HepG2 (cell line): Measurements from ENCODE around the gene TRMT2A. TPM values are rescaled to one million over a fixed set of nuclear protein-coding genes. Genes with fewer than 3 reads are reported as not detected.

ENCODE experiments used
- ATAC-seq: fragments of 200-7000 bp; cut with Tn5 transposase; 3 replicates; pipeline ENCODE4 v1.9.1; 2020; ENCODE audit warnings: mild to moderate bottlenecking, moderate library complexity
- BruUV-seq: library from RNA; stranded (reverse); fragments of 400-500 nt; replicated peaks from 2 replicates; lab custom pipeline; 2021; lab: Mats Ljungman, UMichigan
- CTCF ChIA-PET: fragments of 300-600 bp; formaldehyde crosslinking; extraction: SDS; loops from one replicate; lab custom pipeline; 2021; ENCODE audit warnings: low total read pairs, inconsistent platforms, low intra/inter-chr PET ratio; lab: Yijun Ruan, JAX
- POLR2A ChIA-PET: fragments of 350-600 bp; sonication (Branson Sonifier 250); formaldehyde crosslinking; loops from one replicate; lab custom pipeline; 2020; ENCODE audit warnings: antibody characterized with exemption, inconsistent platforms; lab: Yijun Ruan, JAX
- DNase-seq: peaks from one replicate; pipeline ENCODE4 v3.0.0-alpha.2; 2015; ENCODE audit warnings: low spot score
- FAIRE-seq: peaks from 3 replicates; lab custom pipeline; 2011; peaks lifted over from hg19 to GRCh38; lab: Jason Lieb, UNC
- H2AFZ ChIP-seq: one replicate; pipeline ENCODE4 v1.6.1; 2011; ENCODE audit warnings: low read length, inconsistent platforms
- H3K27ac ChIP-seq: fragments of 300-600 bp; 3 replicates; pipeline ENCODE4 v1.8.0; 2011; ENCODE audit warnings: mixed run types, mild to moderate bottlenecking, mixed read lengths, low read length, inconsistent platforms; ENCODE audit not compliant: insufficient read depth; ENCODE audit errors: extremely low read length
- H3K27me3 ChIP-seq, 2 experiments: fragments of 200-600 bp in 1 of 2; 2 replicates in 1 of 2; 3 replicates in 1 of 2; pipeline versions ENCODE4 v1.6.0 to v1.8.0; 2011; ENCODE audit warnings: low read length in 2 of 2, mild to moderate bottlenecking in 2 of 2, moderate library complexity in 2 of 2, inconsistent platforms in 1 of 2; ENCODE audit not compliant: insufficient read depth in 2 of 2, control insufficient read depth in 1 of 2
- H3K36me3 ChIP-seq, 2 experiments: fragments of 200-600 bp in 1 of 2; replicated peaks in 1 of 2; 2 replicates in 1 of 2; 3 replicates in 1 of 2; pipeline versions ENCODE4 v1.5.1 to v1.8.0; 2011; ENCODE audit warnings: low read length in 2 of 2, inconsistent platforms in 1 of 2; ENCODE audit not compliant: insufficient read depth in 2 of 2, control insufficient read depth in 1 of 2
- H3K4me1 ChIP-seq: 2 replicates; pipeline ENCODE4 v1.5.1; 2012; ENCODE audit warnings: low read length, inconsistent platforms; ENCODE audit not compliant: insufficient read depth
- H3K4me2 ChIP-seq: 2 replicates; pipeline ENCODE4 v1.6.0; 2011; ENCODE audit warnings: low read depth, low read length, inconsistent platforms
- H3K4me3 ChIP-seq, 3 experiments: fragments of 200-600 bp in 1 of 3; sonication (generic), shearing (Covaris generic) in 1 of 3; replicated peaks in 1 of 3; 2 replicates each; pipeline ENCODE4 v1.5.1; 2011 to 2016; ENCODE audit warnings: low read length in 3 of 3, inconsistent platforms in 2 of 3, low read depth in 2 of 3, mild to moderate bottlenecking in 2 of 3, control low read depth in 1 of 3, mixed read lengths in 1 of 3; ENCODE audit not compliant: insufficient read depth in 1 of 3
- H3K79me2 ChIP-seq: one replicate; pipeline ENCODE4 v1.6.1; 2011; ENCODE audit warnings: low read length, inconsistent platforms; ENCODE audit not compliant: insufficient read depth
- H3K9ac ChIP-seq: 2 replicates; pipeline ENCODE4 v1.6.0; 2011; ENCODE audit warnings: mild to moderate bottlenecking, low read depth, low read length, inconsistent platforms; ENCODE audit not compliant: insufficient read depth
- H3K9me3 ChIP-seq: 2 replicates; pipeline ENCODE4 v1.5.1; 2012; ENCODE audit warnings: mild to moderate bottlenecking, low read length
- H4K20me1 ChIP-seq: 2 replicates; pipeline ENCODE4 v1.6.0; 2011; ENCODE audit warnings: inconsistent platforms, mild to moderate bottlenecking, low read length, moderate library complexity; ENCODE audit not compliant: insufficient read depth
- ATM ChIP-seq: fragments of 450-650 bp; IDR thresholded peaks from 2 replicates; pipeline ENCODE4 v1.7.1; 2017; ENCODE audit warnings: mild to moderate bottlenecking, borderline replicate concordance
- HDAC6 ChIP-seq: fragments of 200-600 bp; sonication (generic); IDR thresholded peaks from 2 replicates; pipeline ENCODE4 v1.7.0; 2017; ENCODE audit warnings: mild to moderate bottlenecking, antibody characterized with exemption, low read length, low read depth
- HOXD1 ChIP-seq: sonication (generic); formaldehyde crosslinking; IDR thresholded peaks from 2 replicates; pipeline ENCODE4 v1.5.0; 2020; ENCODE audit warnings: missing genetic modification reagents
- KLF11 ChIP-seq: IDR thresholded peaks from 2 replicates; pipeline ENCODE4 v1.6.1; 2016; ENCODE audit warnings: missing compliant biosample characterization
- NCOA5 ChIP-seq: sonication (generic); formaldehyde crosslinking; IDR thresholded peaks from 2 replicates; pipeline ENCODE4 v1.4.0; 2020; ENCODE audit warnings: missing genetic modification reagents
- NFE2L1 ChIP-seq: sonication (generic); formaldehyde crosslinking; IDR thresholded peaks from 2 replicates; pipeline ENCODE4 v1.4.0; 2020; ENCODE audit warnings: missing genetic modification reagents, mild to moderate bottlenecking, borderline replicate concordance
- RAD21 ChIP-seq: fragments of 450-650 bp; formaldehyde crosslinking; IDR thresholded peaks from 2 replicates; pipeline ENCODE4 v1.5.0; 2020; ENCODE audit warnings: mild to moderate bottlenecking
- RBM22 ChIP-seq: fragments of 200-400 bp; formaldehyde crosslinking; optimal IDR thresholded peaks from 2 replicates; pipeline ENCODE3; 2017; ENCODE audit warnings: mild to moderate bottlenecking, low read length, moderate library complexity
- TP53 ChIP-seq: sonication (generic); formaldehyde crosslinking; conservative IDR thresholded peaks from 2 replicates; pipeline ENCODE4 v1.4.0; 2020; ENCODE audit warnings: missing genetic modification reagents
- WGBS: methylation state at CpG from one replicate; pipeline ENCODE4 v1.1.6; 2017; ENCODE audit warnings: low lambda C conversion rate; 5-methylcytosine and 5-hydroxymethylcytosine counted together
- in situ Hi-C: cut with HindIII; loops from 2 replicates; pipeline ENCODE4 v1.10.0; 2017; ENCODE audit warnings: low pct_unique_long_range_greater_than_20kb; ENCODE audit not compliant: extremely low pct_ligation_motif_present
- intact Hi-C: fragments of 100-400 bp; cut with micrococcal nuclease; formaldehyde crosslinking; loops from one replicate; pipeline ENCODE4 v1.10.0; 2022; ENCODE audit not compliant: unreplicated experiment
- polyA plus RNA-seq, 8 experiments: library from polyadenylated mRNA; depleted of rRNA in 3 of 8; stranded (reverse) in 7 of 8; unstranded in 1 of 8; fragments of >200 nt; fragmentation: Illumina TruSeq in 4 of 8; extraction: Trizol in 4 of 8; gene quantifications; 2 replicates each; pipeline versions ENCODE4 v1.2.1 to v1.2.3, GENCODE V29; 2011 to 2016; ENCODE audit warnings: low read depth in 4 of 8, missing spikeins in 1 of 8, mixed read lengths in 1 of 8; ENCODE audit not compliant: insufficient read depth in 1 of 8
- total RNA-seq, 5 experiments: library from RNA; depleted of rRNA; stranded (reverse); fragments of >200 nt; fragmentation: Illumina TruSeq; extraction: Trizol; gene quantifications; 2 replicates each; pipeline ENCODE4 v1.2.3, GENCODE V29; 2016; ENCODE audit warnings: low read depth in 1 of 5
- TF ChIP-seq, protein P1 (sequence below): sonication (generic); formaldehyde crosslinking; IDR thresholded peaks from 2 replicates; pipeline ENCODE4 v1.4.0; 2020; ENCODE audit warnings: missing genetic modification reagents

TRMT2A gene
- total and polyA plus RNA-seq, 2 of the 13 experiments (the other 11 are each of a cell fraction or from before 2014, with no cell fraction given), result 24.0 to 30.3 TPM

DNA sequence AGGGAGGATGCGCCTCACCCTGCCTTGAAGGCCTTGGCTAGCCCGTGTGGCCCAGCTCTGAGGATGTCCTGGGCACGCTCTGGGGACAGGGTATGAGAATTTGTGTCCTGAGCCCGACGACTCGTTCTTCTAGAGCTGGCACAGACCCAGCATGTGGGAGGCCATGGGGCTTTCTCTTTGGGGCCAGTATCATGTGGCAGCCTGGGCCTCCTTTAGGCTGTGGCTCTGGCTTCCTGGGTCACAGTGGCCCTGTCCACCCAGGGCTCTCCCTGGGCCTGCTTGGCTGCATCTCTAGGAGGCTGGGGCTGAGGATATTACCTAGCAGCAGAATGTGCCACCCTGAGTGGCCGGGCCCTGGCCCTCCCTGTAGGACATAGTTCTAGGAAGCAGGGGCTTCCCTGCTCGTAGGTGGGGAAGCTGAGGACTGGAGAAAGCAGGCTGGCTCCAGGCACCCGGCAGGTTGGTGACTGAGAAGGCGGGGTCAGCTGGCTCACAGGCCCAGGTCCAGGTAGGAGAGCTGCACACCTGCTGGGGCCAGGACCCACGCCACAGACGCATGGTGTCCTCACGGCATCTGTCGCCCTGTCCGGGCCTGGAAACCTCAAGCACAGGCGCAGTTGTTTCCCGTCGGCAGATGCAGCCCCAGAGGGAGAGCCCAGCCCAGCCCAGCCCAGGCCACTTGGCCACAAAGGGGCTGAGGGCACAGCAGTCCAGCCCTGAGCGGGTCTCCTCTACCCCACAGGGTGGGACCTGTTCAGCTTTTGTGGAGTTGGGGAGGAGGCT is 27.0 kb upstream of the TRMT2A start:
- H3K36me3 ChIP-seq, result peaks cover 1 to 5% of the 10 kb centered on the region in 2 experiments; a peak in 2 of 5 replicates
- no peak for ATAC-seq
- no peak for DNase-seq
- H3K9ac ChIP-seq, result no peak overlapping the region
- H3K4me2 ChIP-seq, result no peak overlapping the region
- no peak overlapping the region for H3K27ac ChIP-seq
- H3K4me3 ChIP-seq, result no peak overlapping the region
- no peaks in the 10 kb centered on the region for H3K27me3 ChIP-seq
- no peak for TF ChIP-seq ATM
- TF ChIP-seq TP53 (CRISPR knock-in tag), result no peak
- TF ChIP-seq, protein P1, sequence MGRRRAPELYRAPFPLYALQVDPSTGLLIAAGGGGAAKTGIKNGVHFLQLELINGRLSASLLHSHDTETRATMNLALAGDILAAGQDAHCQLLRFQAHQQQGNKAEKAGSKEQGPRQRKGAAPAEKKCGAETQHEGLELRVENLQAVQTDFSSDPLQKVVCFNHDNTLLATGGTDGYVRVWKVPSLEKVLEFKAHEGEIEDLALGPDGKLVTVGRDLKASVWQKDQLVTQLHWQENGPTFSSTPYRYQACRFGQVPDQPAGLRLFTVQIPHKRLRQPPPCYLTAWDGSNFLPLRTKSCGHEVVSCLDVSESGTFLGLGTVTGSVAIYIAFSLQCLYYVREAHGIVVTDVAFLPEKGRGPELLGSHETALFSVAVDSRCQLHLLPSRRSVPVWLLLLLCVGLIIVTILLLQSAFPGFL, result no peak
- TF ChIP-seq NCOA5 (CRISPR knock-in tag), result no peak
- TF ChIP-seq RAD21 (CRISPR knock-in tag), result no peak
- no peak for TF ChIP-seq HDAC6
- no peak for TF ChIP-seq KLF11 (CRISPR knock-in tag)
- no peak for TF ChIP-seq HOXD1 (CRISPR knock-in tag)
- no peak for TF ChIP-seq NFE2L1
- TF ChIP-seq RBM22, result no peak
- TF ChIP-seq, all 625 proteins: peak for 0
- intact Hi-C loops, result no loop called here
- Histone ChIP-seq H3K4me1 (0 out of 2 replicates have a peak, but pooled peaks cover 12% of the 10 kb centered on the region), H4K20me1 (0 out of 2 replicates have a peak, but pooled peaks cover 6% of the 10 kb centered on the region), H3K9me3 (no peaks in the 10 kb centered on the region), H2AFZ (no peak overlapping the region), H3K79me2 (no peaks in the 10 kb centered on the region)
- ChIA-PET POLR2A (no interaction called here), CTCF (no interaction called here)
- in situ Hi-C loops, result no loop called here
- BruUV-seq, result no TSS peak
- WGBS, result 97% methylated on average over 5 of the region's 19 CpGs
- FAIRE-seq, result no peak
